SJSA1 (cell line): ENCODE data around the gene ZNF267. TPM values are rescaled to one million over a fixed set of nuclear protein-coding genes. Genes with fewer than 3 reads are reported as not detected.
"Not testable (repeated sequence)": the region's sequence is repeated elsewhere in the genome, so short reads cannot be mapped to it uniquely, and the experiment has no call there.

Experiments
- DNase-seq, 2 experiments: peaks; one replicate each; pipeline ENCODE4 v3.0.0-alpha.2; 2015 to 2020; ENCODE audit warnings: low spot score in 2 of 2, low read depth in 1 of 2
- H3K27ac ChIP-seq: fragments of 250-450 bp; sonication (Bioruptor Pico); 2 replicates; pipeline ENCODE4 v1.5.1; 2020; ENCODE audit warnings: mild to moderate bottlenecking, moderate library complexity
- H3K27me3 ChIP-seq: fragments of 250-450 bp; sonication (Bioruptor Pico); replicated peaks from 2 replicates; pipeline ENCODE4 v1.5.1; 2020; ENCODE audit warnings: mild to moderate bottlenecking, moderate library complexity
- H3K36me3 ChIP-seq: fragments of 250-450 bp; sonication (Bioruptor Pico); 2 replicates; pipeline ENCODE4 v1.5.1; 2020; ENCODE audit warnings: mild to moderate bottlenecking
- H3K4me1 ChIP-seq: fragments of 250-450 bp; sonication (Bioruptor Pico); replicated peaks from 2 replicates; pipeline ENCODE4 v1.6.1; 2021; ENCODE audit warnings: mild to moderate bottlenecking
- H3K4me3 ChIP-seq: fragments of 250-450 bp; sonication (Bioruptor Pico); 2 replicates; pipeline ENCODE4 v1.5.1; 2020; ENCODE audit warnings: mild to moderate bottlenecking
- H3K9me3 ChIP-seq: fragments of 250-450 bp; sonication (Bioruptor Pico); replicated peaks from 2 replicates; pipeline ENCODE4 v1.5.1; 2020; ENCODE audit warnings: mild to moderate bottlenecking
- total RNA-seq: library from RNA; depleted of rRNA; stranded (reverse); fragments of >200 nt; shearing (Covaris generic); gene quantifications from 2 replicates; pipeline ENCODE4 v1.2.3, GENCODE V29; 2014; rRNA removed

ZNF267 gene
- total RNA-seq, result 18.1 and 21.8 TPM in 2 replicates

DNA sequence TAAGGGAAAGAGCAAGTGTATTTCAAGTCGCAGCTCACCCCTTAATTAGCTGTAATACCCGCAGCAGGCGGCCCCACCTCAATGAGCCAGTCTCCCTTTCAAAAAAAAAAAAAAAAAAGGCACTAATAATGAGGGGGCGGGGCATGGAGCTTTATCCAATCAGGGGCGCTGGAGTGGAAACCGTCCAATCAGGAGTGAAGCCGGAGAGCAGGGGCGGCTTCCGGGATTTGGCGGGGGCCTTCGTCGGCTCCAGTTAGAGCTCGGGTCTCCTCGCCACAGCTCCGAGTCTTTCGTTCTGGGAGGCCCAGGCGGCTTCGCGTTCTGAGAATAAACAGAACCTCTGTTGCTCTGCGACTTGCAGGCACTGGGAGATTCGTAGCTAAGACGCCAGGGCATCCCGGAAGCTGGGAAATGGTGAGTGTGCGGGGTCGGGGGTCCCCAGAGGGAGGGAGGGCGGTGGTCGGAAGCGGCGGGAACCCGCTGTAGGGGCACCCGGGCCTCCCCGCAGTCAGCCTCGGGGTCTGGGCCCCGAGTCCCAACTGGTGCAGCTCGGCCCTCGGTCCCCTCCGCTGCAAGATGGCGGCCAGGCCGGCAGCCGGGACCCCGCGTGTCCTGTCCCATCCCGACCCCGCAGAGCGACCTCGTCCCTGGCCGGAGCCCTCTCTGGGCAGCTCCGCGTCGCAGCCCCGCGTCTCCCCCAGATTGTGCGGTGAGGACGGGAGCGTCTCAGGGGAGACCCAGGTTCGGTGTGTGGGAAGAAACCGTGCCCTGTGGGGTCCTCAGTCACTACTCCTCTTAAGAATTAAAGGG, at the start of gene ZNF267:
TSS of gene ZNF267 (plus strand) at position 252 of the 810 bp plus-strand sequence. CDS start at position 412, 160 bp downstream.
- Histone ChIP-seq H3K27ac (peak within 1 kb of the TSS; percentile 91), H3K27me3 (no peaks in the 10 kb centered on the region), H3K4me1 (peaks cover 46% of the 10 kb centered on the region), H3K4me3 (peak within 1 kb of the TSS; percentile 89), H3K36me3 (peaks cover 33% of the 10 kb centered on the region), H3K9me3 (no peaks in the 10 kb centered on the region; the same call in 1 of the 2 replicates)
- DNase-seq, result peak; percentile 87 to 94

DNA sequence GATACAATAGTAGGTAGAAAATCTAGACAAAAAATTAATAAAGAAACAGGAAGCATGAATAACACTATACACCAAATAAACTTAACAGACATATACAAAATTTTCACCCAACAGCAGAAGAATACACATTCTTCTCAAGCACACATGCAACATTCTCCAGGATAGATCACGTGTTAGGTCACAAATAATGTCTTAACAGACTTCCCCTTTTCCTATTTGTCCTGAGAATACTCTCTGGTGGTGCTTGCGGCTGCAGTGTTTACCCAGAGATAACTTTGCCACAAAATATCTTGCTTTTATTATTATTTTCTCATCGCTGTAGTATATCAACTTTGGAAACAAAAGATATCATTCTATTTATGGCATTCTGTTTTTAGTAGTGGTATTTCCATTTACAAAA, 40.6 kb upstream of the ZNF267 start:
- Histone ChIP-seq H3K9me3 (no peaks in the 10 kb centered on the region), H3K27me3 (no peaks in the 10 kb centered on the region), H3K4me1 (no peaks in the 10 kb centered on the region), H3K27ac (no peak overlapping the region), H3K4me3 (no peak overlapping the region), H3K36me3 (no peaks in the 10 kb centered on the region)
- no peak for DNase-seq

DNA sequence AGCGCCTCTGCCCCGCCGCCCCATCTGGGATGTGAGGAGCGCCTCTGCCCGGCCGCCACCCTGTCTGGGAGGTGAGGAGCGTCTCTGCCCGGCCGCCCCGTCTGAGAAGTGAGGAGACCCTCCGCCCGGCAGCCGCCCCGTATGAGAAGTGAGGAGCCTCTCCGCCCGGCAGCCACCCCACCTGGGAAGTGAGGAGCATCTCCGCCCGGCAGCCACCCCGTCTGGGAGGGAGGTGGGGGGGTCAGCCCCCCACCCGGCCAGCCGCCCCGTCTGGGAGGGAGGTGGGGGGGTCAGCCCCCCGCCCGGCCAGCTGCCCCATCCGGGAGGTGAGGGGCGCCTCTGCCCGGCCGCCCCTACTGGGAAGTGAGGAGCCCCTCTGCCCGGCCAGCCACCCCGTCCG, 37.2 kb upstream of the ZNF267 start:
- not testable (repeated sequence) for H3K9me3 ChIP-seq, H3K4me3 ChIP-seq, H3K27ac ChIP-seq, H3K36me3 ChIP-seq, DNase-seq, H3K27me3 ChIP-seq, H3K4me1 ChIP-seq

DNA sequence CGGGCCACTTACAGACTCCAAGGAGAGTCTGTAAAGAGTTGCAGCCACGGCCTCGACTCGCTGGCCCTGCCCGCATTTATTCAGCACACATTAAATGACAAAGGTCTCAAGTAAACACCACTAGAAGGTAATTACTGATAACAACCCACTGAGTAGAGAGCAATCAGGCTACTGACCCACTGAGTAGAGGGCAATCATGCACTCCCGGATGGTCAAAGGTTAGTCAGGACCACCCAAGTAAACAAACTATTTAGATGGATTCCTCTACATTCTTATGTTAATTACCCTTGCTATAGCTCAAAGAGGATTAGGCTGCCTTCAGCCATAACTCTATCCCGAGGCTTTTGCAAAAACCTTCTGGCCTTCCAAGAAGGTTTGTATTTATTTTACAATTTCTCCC, 30.7 kb upstream of the ZNF267 start:
- no peaks in the 10 kb centered on the region for H3K4me1 ChIP-seq
- no peak overlapping the region for H3K27ac ChIP-seq
- H3K27me3 ChIP-seq, result 0 out of 2 replicates have a peak, but pooled peaks cover 3% of the 10 kb centered on the region
- H3K4me3 ChIP-seq, result no peak overlapping the region
- DNase-seq, result no peak
- no peaks in the 10 kb centered on the region; the same call in 1 of the 2 replicates for H3K9me3 ChIP-seq
- no peaks in the 10 kb centered on the region for H3K36me3 ChIP-seq

DNA sequence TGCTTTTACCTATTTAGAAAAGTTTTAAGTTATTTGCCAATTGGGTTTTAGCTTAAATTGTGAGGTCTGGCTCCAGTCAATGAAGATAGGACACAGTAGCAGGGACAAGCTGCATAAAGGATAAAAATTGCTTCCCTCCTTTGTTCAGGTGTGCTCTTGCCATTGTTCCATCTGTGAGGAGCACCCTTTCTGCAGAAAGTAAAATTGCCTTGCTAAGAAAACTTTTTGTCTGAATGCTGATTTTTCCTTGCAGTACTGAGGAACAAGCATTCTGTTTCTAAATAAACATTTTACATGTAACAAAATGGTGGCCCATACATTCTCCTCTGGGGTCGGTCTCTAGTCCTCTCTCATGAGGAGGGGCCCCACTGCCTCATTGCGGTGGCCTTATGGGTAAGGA, 25.0 kb upstream of the ZNF267 start:
- not testable (repeated sequence) for H3K4me1 ChIP-seq, H3K4me3 ChIP-seq, H3K36me3 ChIP-seq, DNase-seq, H3K9me3 ChIP-seq, H3K27me3 ChIP-seq, H3K27ac ChIP-seq

DNA sequence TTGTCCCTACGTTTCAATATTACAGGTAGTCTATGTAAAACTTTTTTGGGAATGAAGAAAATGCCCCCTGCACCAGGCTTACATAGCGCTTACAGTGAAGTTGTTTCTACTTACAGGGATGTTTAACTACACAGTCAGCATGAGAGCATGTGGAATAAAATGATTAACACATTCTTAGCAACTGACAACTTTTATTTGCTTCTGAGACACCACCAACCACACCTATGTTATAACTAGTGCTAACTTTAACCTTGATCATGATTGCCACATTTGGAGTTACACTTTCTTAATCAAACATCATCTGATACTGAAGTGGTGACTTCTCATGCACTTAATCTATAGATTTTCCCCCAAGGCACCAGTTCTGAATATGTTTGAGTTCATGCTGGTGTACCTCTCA, 20.3 kb upstream of the ZNF267 start:
- H3K27me3 ChIP-seq, result 0 out of 2 replicates have a peak, but pooled peaks cover 7% of the 10 kb centered on the region
- no peak for DNase-seq
- no peak overlapping the region for H3K4me3 ChIP-seq
- no peaks in the 10 kb centered on the region for H3K36me3 ChIP-seq
- H3K27ac ChIP-seq, result no peak overlapping the region
- peaks cover 2% of the 10 kb centered on the region; the same call in 1 of the 2 replicates for H3K9me3 ChIP-seq
- H3K4me1 ChIP-seq, result no peaks in the 10 kb centered on the region

DNA sequence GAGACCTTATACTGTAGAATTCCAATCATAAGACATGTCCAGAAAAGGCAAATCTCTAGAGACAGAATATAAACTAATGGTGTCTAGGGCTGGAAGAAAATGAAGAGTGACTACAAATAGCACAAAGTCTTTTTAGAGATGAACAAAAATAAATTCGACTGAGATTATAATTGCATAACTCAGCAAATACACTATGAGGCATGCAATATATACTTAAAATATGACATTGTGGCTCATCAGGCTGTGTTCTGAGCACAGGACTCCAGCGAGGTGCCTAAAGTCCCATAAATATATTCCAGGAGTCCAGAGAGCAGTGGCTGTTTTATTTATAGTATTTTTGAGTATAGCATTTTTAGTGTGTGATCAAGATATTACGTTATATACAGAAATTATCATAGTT, 13.1 kb upstream of the ZNF267 start:
- H3K9me3 ChIP-seq, result no peaks in the 10 kb centered on the region
- peaks cover 13% of the 10 kb centered on the region; the same call in 1 of the 2 replicates for H3K27me3 ChIP-seq
- no peaks in the 10 kb centered on the region for H3K4me1 ChIP-seq
- no peak for DNase-seq
- H3K27ac ChIP-seq, result no peak overlapping the region
- H3K36me3 ChIP-seq, result no peaks in the 10 kb centered on the region
- no peak overlapping the region for H3K4me3 ChIP-seq

DNA sequence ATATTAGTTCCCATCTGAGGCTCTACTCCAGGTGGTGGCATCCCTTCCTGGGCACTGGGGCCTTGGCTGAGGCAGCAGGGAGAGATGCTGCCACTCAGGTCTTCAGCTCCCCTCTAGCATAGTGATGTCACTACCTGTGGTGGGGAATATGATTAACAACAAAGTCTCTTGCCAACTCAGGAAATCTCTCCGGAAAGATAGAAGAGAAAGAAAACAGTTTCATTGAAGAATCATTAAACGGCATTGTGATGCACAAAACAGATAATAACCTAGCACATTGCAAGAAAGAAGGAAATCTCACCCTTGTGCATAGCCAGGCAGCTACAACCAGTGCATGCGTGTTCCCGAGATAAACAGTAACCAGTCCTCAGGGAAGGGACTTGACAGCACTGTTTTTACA, 12.2 kb upstream of the ZNF267 start:
- Histone ChIP-seq H3K27ac (no peak overlapping the region), H3K9me3 (no peaks in the 10 kb centered on the region), H3K36me3 (no peaks in the 10 kb centered on the region), H3K27me3 (peaks cover 13% of the 10 kb centered on the region; the same call in 1 of the 2 replicates), H3K4me3 (no peak overlapping the region), H3K4me1 (no peaks in the 10 kb centered on the region)
- DNase-seq, result no peak

DNA sequence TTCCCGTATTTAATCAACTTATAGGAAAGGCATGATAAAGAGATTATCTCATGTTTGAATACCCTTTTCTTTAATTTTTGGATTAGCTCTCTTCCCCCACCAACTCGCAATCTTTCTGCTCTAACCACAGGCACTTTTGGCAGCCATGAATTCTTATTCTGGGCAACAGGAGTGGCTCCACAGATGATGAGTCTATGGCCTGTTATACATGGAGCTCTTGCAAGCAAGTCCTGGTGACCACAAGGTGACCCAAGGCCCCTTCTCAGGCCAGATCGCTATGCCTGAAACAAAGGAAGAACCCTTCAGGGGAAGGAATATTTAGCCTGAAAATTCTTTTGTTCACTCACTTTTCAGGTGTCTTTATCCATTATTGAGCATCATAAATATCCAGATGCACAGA, 10.8 kb upstream of the ZNF267 start:
- no peak overlapping the region for H3K4me3 ChIP-seq
- no peaks in the 10 kb centered on the region for H3K36me3 ChIP-seq
- H3K27me3 ChIP-seq, result peaks cover 7% of the 10 kb centered on the region; the same call in 1 of the 2 replicates
- H3K27ac ChIP-seq, result no peak overlapping the region
- no peaks in the 10 kb centered on the region for H3K4me1 ChIP-seq
- H3K9me3 ChIP-seq, result no peaks in the 10 kb centered on the region
- no peak for DNase-seq

DNA sequence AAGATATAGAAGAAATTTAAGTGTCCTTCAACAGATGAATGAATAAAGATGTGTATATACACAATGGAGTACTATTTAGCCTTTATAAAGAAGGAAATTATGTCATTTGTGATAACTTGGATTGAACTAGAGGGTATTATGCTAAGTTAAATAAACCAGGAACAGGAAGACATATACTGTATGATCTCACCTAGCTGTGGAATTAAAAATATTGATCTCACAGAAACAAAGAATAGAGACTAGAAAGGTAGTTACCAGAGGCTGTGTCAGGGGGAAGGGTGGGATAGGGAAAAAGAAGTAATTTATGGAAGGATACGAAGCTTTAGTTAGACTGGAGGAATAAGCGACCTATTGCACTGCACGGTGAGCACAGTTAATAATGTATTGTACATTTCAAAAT, 5.4 kb upstream of the ZNF267 start:
- no peaks in the 10 kb centered on the region for H3K36me3 ChIP-seq
- H3K9me3 ChIP-seq, result no peaks in the 10 kb centered on the region
- H3K4me3 ChIP-seq, result no peak overlapping the region
- no peak overlapping the region for H3K27ac ChIP-seq
- DNase-seq, result no peak
- peaks cover 11% of the 10 kb centered on the region for H3K4me1 ChIP-seq
- H3K27me3 ChIP-seq, result peaks cover under 1% of the 10 kb centered on the region; the same call in 1 of the 2 replicates

DNA sequence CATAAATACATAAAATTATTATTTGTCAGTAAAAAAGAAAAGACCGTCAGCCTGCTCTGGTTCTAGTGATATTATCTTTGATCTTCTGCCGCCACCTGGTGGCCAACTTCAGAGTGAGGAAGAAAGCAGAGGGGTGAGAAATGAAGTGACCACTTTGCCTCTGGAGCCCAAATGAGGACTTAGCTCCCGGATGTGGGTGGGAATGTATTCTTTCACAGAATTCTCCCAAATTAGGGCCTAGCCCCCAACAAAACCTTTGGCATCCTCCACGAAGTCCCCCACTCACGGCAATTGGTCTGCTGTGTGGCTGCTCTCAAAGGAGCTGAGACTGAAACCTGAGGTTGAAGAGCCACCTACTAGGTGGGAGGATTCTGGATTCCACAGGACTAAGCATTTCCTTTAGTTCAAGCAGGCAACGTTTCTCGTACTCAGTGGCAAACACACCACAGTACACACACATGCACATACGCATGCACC, 4.9 kb upstream of the ZNF267 start:
- no peaks in the 10 kb centered on the region for H3K27me3 ChIP-seq
- H3K27ac ChIP-seq, result no peak overlapping the region
- peaks cover 11% of the 10 kb centered on the region for H3K4me1 ChIP-seq
- H3K4me3 ChIP-seq, result no peak overlapping the region
- DNase-seq, result peak; percentile 61 to 77
- H3K9me3 ChIP-seq, result no peaks in the 10 kb centered on the region; the same call in 1 of the 2 replicates
- H3K36me3 ChIP-seq, result peaks cover 1% of the 10 kb centered on the region

DNA sequence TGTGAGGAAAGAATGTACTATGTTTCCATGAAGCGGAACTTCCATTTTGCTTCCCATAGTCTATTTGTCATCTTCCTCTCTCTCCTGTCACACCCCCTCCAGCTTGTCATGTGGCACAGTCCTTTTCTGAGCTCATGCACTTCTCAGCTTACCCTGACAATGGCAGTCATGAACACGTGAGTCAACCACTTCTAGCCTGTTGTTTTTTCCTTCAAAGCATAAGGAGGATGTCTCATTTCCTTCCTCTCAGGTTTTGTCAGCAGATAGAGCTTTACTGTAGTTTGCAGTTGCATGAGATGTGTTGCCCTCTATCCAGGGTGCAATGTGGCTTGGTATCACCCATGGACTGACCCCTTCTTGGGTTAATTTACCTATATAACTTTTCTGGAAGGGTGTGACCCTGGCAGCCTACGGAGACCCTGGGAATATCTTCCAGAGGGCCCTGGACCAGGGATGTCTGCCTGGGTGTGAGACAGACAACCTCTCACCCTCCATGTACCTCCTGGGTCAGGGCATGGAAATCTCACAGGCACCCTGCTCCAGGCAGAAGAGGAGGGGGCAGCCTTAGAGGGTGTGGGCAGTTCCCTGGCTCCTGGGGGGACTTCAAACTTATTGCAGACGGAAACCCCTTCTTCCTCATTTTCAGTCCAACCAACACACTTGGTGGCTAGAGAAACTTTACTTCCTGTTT, 4.0 kb upstream of the ZNF267 start:
- DNase-seq, result peak; percentile 53 to 67
- H3K4me3 ChIP-seq, result no peak overlapping the region
- H3K9me3 ChIP-seq, result no peaks in the 10 kb centered on the region; the same call in 1 of the 2 replicates
- H3K36me3 ChIP-seq, result peaks cover 9% of the 10 kb centered on the region
- H3K27ac ChIP-seq, result no peak overlapping the region
- peaks cover 11% of the 10 kb centered on the region for H3K4me1 ChIP-seq
- H3K27me3 ChIP-seq, result no peaks in the 10 kb centered on the region

DNA sequence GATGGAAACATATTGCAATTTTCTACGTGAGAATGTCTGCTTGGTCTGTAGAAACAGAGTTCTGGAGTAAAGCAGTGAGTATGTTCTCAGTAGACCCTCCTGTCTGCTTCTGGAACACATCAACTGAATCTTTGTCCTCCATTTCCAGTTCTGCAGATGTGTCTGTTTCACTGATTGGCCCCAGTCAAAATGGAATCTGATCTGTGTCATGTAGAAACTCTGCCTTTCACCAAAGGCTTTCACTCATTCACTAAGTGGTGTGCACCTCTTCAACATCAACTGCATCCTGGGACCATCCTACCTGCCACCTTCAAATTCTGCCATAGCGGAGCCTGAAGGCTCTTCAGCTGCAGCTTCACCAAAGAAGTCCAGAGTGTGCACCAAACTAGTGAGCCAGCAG, 2.8 kb upstream of the ZNF267 start:
- Histone ChIP-seq H3K27me3 (no peaks in the 10 kb centered on the region), H3K27ac (no peak overlapping the region), H3K9me3 (no peaks in the 10 kb centered on the region; the same call in 1 of the 2 replicates), H3K4me3 (no peak overlapping the region), H3K36me3 (peaks cover 16% of the 10 kb centered on the region), H3K4me1 (peaks cover 20% of the 10 kb centered on the region)
- no peak for DNase-seq

DNA sequence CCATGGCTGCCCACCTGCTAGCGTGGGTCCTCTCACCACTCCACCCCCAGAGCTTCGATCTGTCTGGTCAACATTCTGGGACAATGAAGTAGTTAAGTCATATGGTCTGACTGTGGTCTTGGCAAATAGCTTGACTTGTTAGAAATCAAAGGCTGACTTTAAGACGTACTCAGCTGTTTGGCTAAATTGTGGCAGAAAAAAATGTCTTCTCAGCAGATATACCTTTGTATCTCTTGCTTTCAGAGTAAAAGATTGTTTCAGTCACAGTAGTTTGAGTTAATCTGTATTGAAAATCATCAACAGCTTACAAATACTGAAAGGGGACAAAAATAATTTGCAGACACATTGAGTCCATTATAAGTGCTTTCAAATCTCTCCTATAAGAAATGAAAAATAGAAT, 2.1 kb upstream of the ZNF267 start:
- no peak for DNase-seq
- no peak overlapping the region for H3K4me3 ChIP-seq
- H3K4me1 ChIP-seq, result peaks cover 27% of the 10 kb centered on the region
- H3K36me3 ChIP-seq, result peaks cover 23% of the 10 kb centered on the region
- no peaks in the 10 kb centered on the region; the same call in 1 of the 2 replicates for H3K9me3 ChIP-seq
- H3K27ac ChIP-seq, result no peak overlapping the region
- no peaks in the 10 kb centered on the region for H3K27me3 ChIP-seq
